ENCODE data around the gene TNRC18.

DNA sequence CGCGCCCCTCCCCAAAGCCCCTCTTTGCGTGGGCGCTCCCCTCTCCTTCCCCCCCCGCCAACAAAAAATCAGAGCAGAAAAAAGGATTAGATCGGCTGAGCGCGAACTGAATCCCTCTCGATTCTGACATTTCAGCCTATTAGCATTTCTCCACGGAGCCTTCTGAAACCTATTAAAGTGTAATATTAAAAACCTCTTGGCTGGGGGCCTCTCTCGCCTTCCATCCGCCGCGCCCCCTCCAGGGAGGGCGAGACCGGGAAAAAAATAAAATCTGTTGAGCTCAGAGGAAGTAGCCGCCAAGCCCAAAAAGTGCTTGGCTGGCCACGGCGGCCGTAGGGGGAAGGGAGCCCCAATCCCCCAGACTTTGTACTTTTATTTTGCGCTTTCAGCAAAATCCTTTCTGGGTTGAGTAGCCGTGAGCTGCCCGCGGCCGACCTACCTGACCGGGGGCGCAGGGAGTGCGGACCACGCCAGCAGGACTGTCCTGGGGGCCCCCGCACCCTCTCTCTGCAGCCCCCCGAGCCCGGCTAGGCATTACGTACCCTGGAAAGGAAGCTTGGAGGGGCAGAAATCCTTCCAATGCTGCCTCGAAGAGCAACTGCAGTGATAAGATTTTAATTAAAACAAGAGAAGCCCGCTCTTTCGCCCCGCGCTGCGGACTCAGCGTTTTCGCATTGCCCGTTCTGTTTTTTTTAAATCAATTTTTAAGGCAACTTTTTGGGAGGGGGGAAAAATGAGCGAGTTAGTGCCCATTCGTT is 1.3 kb upstream of the TNRC18 start:
- TF ChIP-seq CTCF (IDR thresholded peaks at IDR 0.05; ENCODE audit: poor library complexity, severe bottlenecking): no peak
- TF ChIP-seq TAF1 (IDR thresholded peaks at IDR 0.05; ENCODE audit: low read depth): no peak
- TF ChIP-seq EZH2 (IDR thresholded peaks at IDR 0.05; ENCODE audit: borderline replicate concordance, insufficient read depth, low read length, poor library complexity, severe bottlenecking): no peak
- TF ChIP-seq, protein P1, sequence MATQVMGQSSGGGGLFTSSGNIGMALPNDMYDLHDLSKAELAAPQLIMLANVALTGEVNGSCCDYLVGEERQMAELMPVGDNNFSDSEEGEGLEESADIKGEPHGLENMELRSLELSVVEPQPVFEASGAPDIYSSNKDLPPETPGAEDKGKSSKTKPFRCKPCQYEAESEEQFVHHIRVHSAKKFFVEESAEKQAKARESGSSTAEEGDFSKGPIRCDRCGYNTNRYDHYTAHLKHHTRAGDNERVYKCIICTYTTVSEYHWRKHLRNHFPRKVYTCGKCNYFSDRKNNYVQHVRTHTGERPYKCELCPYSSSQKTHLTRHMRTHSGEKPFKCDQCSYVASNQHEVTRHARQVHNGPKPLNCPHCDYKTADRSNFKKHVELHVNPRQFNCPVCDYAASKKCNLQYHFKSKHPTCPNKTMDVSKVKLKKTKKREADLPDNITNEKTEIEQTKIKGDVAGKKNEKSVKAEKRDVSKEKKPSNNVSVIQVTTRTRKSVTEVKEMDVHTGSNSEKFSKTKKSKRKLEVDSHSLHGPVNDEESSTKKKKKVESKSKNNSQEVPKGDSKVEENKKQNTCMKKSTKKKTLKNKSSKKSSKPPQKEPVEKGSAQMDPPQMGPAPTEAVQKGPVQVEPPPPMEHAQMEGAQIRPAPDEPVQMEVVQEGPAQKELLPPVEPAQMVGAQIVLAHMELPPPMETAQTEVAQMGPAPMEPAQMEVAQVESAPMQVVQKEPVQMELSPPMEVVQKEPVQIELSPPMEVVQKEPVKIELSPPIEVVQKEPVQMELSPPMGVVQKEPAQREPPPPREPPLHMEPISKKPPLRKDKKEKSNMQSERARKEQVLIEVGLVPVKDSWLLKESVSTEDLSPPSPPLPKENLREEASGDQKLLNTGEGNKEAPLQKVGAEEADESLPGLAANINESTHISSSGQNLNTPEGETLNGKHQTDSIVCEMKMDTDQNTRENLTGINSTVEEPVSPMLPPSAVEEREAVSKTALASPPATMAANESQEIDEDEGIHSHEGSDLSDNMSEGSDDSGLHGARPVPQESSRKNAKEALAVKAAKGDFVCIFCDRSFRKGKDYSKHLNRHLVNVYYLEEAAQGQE (IDR thresholded peaks at IDR 0.05; ENCODE audit: borderline replicate concordance): no peak
- no peak for TF ChIP-seq SMC3 (conservative IDR thresholded peaks at IDR 0.05; ENCODE audit: poor library complexity)
- no peak for TF ChIP-seq EP300 (conservative IDR thresholded peaks at IDR 0.05; ENCODE audit: poor library complexity, severe bottlenecking)
